CD4-positive, alpha-beta T cell treated with Interleukin-4 for 1 hour (primary cell): ENCODE results near the gene ADH4.
A peak's percentile ranks its signal among the peaks of the same experiment; 100 is the strongest.
"Not testable (repeated sequence)": the region's sequence is repeated elsewhere in the genome, so short reads cannot be mapped to it uniquely, and the experiment has no call there.

Source experiments
- DNase-seq, 2 donors: peaks; one replicate each; pipeline ENCODE4 v3.0.0-alpha.2; 2020 to 2022

ADH4 gene

DNA sequence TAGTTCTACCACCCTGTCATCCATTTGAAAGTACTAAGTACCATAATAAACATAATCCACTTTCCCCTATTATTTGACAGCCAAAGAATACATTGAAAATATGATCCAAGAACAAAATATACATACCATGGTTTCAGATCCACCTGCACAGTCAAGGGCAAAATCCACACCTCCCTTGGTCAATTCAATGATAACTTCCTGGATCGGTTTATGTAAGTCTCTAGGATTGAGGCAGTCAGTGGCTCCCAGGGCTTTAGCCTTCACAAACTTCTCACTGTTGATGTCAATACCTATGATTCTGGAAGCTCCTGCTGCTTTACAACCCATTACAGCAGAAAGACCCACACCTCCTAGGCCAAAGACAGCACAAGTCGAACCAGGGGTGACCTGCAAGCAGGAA is 12.7 kb downstream of the ADH4 start:
- no peak for DNase-seq

DNA sequence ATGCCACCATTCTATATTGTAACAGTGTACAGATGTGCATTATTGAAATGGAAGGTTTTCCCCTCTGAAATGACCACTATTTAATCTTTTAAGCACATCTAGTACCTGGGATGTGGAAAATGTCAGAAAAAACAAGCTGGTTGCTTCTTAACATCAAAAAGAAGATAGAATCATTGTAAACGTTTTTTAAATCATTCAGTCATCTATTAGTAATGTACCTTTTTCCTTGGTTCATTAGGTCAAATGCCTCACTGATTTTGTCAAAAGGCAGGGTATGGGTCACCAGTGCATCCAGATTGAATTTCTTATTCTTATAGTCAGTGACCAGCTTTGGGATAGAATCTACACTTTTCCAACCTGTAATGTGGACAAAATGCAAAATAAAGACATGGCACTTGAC is 17.7 kb downstream of the ADH4 start:
- DNase-seq = no peak

DNA sequence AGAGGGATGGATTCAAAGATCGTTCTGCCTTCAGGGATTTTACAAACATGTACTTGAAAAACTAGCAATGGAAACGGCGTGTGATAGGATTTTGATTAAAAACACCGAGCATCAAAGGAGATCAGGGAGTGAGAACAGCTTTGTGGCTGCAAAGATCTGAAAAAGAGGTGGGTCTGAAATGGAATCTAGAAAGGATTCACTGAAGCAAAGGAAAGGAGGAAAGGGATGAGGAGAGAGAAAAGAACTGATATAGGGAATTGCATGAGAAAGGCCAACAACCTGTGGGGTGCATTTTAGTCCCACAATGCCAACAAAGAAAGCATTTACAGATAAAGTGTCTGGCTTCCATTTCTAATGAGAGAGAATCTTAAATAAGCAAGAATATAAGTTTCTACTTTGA is 23.1 kb downstream of the ADH4 start:
- no peak for DNase-seq

DNA sequence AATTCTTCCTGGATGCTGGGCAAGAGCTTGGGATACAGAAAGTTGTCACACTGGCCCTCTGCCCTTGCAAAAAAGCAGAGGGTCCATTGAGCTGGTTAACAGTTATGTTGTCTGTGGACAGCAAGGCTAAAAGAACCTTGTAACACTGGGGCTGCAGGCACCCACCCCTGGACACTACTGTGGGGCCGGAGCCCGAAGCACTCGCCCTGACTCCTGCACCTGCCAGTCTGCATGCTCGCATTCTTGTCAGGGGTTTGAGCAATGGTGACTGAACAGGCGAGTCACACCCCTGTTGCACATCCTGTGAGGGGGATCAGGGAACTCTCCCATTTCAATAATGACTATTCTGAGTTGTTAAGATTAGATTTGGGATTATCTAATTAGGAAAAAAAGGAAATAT is 23.6 kb downstream of the ADH4 start:
- DNase-seq = no peak

DNA sequence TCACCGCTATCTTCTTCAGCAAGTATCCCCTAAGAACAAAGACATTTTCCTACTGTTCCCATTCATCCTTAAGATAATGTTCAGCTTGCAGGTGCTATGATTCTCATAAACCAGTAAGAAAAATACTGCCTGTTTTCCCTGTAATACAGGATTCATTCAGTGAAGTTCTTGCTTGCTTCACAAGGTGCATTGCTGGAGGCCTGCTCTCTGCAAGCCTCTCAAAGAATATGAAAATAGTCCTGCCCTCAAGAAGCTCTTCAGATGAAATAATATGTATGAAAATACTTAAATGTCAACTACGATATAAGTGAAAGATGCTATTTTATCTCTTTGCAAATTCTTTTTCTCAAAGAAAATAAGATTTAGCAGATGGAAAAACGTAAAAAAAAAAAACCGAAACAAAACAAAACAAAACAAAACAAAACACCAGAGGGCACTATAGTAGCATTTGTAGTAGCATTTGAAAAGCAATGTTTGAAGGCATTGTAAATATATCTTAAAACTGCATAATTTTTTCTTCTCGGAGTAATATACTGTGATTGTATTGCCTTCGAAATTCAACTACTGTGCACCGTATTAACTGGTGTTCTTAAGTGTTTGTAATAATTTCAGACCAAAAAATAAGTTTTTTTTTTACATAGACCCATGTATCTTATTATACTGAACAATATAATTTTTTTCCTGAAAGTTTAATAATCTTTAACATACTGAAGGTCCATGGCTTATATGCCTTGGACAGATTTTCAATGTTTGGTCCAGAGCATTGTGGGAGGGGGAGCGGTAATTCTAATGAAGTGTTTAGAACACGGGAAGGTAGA is 26.0 kb downstream of the ADH4 start:
- peak in 1 of 2 donors; percentile 8 for DNase-seq

DNA sequence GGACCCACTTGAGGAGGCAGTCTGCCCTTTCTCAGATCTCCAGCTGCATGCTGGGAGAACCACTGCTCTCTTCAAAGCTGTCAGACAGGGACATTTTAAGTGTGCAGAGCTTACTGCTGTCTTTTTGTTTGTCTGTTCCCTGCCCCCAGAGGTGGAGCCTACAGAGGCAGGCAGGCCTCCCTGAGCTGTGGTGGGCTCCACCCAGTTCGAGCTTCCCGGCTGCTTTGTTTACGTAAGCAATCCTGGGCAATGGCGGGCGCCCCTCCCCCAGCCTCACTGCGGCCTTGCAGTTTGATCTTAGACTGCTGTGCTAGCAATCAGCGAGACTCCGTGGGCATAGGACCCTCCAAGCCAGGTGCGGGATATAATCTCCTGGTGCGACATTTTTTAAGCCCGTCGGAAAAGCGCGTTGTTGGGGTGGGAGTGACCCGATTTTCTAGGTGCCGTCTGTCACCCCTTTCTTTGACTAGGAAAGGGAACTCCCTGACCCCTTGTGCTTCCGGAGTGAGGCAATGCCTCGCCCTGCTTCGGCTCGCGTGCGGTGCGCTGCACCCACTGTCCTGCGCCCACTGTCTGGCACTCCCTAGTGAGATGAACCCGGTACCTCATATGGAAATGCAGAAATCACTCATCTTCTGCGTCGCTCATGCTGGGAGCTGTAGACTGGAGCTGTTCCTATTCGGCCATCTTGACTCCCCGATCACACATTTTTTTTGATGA is 26.8 kb downstream of the ADH4 start:
- DNase-seq = not testable (repeated sequence)

DNA sequence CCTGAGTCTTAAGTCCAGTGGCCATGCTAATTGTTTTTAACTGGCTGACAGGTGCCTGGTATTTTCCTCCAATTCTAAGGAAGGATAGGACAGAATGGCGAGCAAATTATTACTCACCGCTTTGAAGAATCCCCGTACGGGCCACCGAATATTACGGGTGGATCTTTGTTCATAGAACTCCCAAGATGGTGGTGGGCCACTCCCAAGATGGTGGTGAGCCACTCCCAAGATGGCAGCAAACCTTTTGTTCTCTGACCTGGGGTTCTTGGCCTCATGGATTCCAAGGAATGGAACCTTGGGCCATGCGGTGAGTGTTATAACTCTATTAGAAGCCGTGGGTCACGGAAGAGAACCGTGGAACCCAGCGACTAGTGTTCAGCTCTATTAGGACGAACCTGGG is 34.8 kb downstream of the ADH4 start:
- DNase-seq = not testable (repeated sequence)

DNA sequence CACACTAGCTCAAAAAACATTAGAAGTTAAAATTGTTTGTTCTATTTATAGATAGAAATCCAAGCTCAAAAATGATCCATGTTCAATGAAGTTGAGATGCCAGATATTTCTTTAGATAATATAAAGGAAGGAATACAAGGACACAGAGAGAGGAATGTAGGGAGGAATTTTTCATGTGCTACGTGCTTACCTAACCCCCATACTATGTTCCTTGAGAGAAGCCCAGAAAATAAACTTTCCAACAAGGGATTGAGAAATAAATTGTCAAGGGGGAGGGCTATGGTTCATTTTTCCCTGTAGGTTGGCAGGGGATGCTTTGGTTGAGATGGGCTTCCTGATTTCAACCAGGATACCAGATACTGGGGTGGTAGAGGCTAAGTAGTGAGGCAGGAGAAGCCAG is 39.9 kb downstream of the ADH4 start:
- no peak for DNase-seq

DNA sequence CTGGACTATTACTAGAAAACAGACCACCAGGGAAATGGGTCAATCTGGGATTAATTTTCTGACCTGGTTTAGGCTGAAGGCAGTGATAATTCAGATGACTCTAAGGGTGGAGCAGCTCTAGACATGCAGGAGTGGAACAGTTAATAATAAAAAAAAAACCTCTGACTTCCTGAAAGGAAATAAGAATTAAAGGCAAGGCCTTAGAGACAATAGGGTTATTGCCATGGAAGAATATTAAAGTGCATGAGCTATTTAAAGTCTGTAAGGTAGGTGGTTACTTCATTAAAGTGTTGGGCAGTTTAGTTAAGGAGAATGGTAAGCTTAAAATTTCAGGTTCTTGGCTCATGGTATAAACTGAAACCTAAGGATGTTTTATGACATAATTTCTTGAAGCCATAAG is 40.9 kb downstream of the ADH4 start:
- DNase-seq = no peak

DNA sequence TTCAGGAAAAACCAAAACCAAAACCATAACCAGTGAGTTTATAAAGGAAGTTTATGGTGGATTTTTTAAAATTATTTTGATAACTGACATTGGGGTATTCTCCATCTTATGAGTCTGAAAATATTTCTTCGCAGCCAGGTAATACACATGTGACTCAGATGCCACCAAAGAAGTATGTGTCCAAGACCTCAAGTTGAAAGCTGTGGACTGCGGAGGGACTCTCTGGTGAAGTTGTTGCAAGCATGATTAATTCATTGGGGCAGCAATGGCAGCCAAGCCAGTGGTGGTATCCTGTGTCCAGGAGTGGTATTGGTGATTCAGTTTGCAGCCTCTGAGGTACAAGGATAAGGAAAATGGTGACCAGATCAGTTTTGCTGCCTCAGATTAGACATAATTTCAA is 41.5 kb downstream of the ADH4 start:
- DNase-seq = no peak

DNA sequence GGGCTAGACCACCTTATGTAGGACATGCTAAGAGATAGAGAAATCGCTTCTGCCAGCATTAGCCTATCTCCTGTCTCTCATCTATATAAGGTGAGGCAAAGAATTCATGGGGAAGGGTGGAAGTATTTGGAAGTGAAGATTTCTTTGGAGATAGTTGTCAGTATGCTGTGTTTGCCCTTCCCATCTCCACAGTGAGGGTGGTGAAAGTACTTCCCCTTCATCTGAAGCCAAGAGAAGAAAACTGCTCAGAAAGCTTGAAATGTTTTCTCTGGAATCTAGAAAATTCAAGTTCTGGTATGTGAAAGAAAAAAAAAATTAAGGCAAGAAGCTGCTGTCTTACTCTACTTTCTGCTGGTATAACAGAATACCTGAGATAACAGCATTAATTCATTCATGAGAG is 43.2 kb downstream of the ADH4 start:
- no peak for DNase-seq

DNA sequence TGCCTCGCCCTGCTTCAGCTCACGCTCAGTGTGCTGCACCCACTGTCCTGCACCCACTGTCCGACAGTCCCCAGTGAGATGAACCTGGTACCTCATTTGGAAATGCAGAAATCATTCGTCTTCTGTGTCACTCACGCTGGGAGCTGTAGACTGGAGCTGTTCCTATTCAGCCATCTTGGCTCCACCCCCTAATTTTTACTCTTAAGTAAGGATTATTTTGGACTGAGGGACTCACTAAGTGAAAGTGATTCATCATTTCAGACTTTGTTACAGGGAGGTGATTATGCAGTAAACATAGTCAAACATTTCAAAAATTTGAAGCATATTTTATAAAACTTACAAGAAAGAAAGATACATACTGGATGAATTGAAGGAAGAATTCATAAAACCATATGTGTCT is 44.3 kb downstream of the ADH4 start:
- DNase-seq = not testable (repeated sequence)

DNA sequence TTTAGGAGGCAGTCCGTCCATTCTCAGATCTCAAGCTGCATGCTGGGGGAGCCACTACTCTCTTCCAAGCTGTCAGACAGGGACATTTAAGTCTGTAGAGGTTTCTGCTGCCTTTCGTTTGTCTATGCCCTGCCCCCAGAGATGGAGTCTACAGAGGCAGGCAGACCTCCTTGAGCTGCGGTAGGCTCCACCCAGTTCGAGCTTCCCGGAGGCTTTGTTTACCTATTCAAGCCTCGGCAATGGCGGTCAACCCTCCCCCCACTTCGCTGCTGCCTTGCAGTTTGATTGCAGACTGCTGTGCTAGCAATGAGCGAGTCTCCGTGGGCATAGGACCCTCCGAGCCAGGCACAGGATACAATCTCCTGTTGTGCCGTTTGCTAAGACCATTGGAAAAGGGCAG is 44.8 kb downstream of the ADH4 start:
- no peak for DNase-seq

DNA sequence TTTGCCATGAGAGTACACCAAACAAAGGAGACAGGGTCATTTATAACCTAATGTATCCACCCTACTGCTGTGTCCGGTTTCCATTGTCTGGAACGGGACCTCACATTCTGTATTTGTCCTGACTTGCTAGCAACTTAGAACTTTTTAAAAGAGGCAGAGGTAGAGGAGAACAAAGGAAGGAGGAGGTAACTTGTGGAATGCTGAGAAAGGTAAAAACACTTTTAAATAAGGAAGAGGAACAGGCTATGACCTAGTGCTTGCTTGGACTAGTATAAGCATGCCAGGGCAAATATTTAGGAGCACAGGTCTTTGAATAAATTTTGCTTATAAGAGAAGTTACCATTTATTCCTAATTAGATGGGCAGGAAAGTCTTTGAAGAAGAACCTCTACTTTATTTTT is 52.3 kb downstream of the ADH4 start:
- DNase-seq = not testable (repeated sequence)

DNA sequence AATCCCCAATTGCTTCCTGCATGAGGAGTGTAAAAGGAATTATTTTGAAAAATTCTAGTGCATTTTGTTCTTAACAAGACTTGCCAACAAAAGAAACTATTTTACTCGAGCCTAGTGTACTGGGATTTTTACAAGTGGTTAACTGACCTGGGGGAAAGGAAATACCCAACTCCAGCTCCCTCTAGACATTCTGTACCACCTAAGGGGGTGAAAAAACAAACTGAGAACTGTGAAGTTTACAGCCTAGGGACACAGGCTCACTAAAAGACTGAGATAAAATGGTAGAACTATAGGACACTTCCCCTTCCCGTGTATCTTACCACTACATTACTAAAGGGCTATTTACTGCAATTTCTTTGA is 52.9 kb downstream of the ADH4 start:
- no peak for DNase-seq

DNA sequence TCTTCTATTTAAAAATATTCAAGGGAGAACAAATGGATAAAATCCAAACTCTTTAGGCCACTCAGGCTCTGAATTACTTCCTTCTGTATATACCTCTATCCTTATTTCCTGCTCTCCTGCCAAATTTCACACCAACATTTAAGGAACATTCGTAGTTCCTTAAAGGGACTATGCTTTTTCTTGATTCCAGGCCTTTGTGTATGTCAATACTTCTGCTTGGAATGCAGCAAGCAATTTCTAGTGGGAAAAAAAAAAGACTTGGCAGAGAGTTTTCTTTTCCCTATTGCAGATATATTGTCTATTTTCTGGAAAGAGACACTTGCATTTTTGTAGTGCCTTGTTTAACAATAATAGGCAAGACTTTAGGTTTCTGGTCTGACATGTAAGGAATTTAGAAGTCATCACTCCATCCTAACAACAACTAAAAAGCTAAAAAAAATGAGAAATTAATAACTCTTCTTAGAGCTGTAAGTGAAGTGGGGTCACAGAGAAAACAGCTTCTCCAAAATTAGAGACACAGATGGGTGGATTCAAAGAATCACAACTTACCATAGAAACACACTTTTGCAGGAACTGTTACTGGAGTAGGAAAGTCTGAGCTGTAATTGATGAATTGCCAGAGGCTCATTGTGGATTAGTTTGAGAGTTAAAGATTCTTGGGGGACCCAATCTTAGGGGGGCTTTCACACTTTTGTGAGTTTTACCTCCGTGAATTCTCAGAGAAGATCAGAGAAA is 53.4 kb downstream of the ADH4 start:
- DNase-seq = no peak

DNA sequence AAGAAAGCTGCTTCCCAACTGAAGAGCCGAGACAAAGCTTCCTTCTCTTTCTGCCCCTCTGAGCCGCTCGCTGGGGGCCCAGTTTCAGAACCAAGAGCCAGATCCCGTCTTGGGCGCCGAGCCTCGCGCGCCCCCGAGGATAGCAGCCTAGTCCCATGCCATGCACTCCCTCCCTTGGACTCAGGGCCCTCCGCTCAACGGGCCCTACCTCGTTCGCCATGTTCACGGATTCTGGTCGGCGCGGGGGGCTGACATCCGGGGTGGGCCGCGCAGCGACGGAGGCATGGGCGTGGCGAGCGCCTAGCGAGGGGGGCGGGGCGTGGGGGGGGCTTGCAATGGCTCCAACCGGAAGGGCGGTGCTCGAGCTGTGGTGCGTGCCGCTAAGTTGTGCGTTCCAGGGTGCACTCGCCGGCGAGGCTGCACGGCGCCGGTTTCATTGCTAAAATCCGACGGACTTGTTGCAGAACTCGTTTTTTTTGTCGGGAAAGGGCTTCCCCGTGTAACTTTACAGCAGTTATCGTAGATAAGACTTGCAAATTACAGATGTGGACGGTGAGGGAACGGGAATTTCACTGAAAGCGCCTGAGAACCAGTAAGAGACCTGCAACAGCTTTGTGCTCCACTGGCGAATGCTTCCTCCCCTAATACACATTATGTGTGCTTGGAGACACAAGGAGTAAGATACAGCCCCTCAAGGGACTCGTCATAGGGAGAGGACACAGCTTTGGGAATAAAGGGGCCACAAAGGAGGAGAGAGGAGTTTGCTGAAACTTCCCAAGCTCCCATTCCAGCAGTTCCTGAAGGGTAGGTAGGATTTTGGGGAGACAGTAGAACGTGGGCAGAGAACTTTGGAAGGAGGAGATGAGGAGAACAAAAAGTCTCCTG is 55.4 kb downstream of the ADH4 start, which contains the start of gene ADH5:
Gene ADH5, minus strand, starts transcription at position 308 of the 885 bp plus-strand sequence. Its CDS starts 88 bp downstream, at position 220.
- peak; percentile 87 for DNase-seq

DNA sequence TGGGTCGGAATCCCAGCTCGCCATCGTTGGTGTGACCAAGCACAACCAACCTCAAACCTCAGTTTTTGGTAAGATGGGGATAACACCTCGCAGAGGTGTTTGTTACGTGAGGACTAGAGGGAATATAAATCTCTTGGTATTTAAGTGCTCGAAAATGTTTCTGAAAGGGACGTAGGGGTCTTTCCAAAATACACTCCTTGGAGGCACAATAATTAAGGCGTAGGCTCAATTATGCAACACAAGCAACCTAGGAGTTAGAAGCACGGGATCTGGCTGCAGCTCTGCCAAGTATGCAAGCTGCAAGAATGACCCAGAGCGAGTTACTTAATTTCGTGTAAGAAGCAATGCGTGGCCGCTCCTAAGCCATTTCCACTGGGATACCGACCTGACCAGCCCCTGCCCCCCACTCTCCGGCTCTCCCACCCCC is 56.1 kb downstream of the ADH4 start:
- peak in 1 of 2 donors; percentile 16 for DNase-seq

DNA sequence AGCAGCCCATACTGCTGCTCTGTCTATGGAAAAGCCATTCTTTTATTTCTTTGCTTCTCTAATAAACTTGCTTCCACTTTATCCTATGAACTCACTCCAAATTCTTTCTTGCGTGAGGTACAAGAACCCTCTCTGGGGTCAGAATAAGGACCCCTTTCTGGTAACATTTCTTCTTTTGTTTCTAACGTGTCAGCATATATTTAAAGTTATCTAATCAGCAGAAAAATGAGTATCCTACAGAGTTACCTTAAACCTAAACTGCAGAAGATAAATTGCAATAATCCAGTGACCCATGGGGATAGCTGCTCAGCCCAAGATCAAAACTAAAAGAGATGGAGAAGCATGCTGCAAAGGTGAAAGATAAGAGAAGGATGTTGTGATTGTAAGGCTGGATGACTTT is 59.5 kb downstream of the ADH4 start:
- DNase-seq = no peak

DNA sequence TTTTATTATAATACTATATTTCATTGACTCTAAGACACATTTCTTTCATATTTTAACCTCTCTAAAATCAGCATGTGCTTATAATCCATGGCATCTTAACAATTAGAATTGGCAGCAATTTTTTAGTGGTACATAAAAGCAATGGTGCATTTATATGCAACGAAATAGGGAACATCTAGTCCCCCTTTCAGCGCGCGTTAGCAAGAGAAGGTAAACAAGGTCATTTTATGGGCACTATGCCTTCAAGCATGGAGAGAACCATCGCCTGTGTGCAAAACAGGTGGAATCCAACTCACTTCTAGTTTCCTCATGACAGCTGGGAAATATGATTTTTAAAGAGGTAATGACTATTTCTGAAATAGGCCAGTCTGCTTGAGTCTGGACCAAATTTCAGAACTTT is 61.9 kb downstream of the ADH4 start:
- no peak for DNase-seq

DNA sequence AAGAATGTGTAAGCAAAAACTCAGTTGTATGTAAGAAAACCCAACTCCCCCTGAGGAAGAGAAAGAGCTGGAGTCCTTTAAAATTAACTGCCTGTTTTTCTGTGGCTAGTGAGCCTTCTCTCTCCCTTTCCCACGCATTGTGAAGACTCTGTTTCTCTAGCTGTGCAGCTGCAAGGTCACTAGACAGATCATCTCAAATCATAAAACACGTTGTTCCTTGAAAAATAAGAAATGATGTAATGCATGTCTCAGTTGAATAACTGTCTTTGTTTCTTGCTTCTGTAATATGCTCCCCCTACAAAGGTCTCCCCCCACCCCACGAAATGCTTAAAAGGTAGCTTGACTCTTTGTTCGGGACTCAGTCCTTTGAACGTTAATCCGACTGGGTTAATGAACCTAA is 63.2 kb downstream of the ADH4 start:
- not testable (repeated sequence) for DNase-seq

DNA sequence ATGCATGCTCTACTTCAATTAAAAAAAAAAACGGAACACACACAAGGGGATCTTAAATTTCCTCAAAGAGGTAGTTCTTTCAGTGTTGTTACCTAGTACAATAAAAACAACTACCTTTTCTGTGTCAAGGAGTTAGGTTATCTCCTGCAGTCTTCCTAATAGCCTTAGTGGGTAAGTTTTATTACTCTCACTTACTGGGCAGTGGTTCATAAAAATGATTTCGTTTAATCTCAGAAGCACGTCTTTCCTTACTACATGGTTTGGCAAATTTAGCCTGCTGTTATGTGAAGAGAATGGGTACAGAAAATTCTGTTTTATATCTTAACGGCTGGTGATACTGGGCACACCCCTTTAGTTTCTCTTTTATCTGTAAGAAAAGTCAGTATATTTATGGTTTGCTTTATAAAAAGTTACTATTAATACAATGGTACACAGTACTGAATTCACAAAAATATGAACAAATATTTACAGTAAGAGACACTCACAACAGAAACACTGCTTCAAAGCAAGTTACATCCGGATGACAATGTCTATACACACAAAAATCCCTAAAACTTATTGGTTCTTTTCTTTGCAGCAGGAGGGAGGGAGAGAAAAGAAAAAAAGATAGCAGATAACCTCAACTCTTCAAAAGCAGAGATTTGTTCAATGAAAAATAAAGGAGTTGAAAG is 64.3 kb downstream of the ADH4 start:
- no peak for DNase-seq
